Osteoblast (primary cell): Measurements from ENCODE around the gene PHYKPL. TPM values are rescaled to one million over a fixed set of nuclear protein-coding genes. Genes with fewer than 3 reads are reported as not detected.
"Not testable (repeated sequence)": the region's sequence is repeated elsewhere in the genome, so short reads cannot be mapped to it uniquely, and the experiment has no call there.

Experiments
- DNase-seq: peaks from one replicate; pipeline ENCODE4 v3.0.0; 2011; ENCODE audit warnings: low spot score, mixed read lengths; ENCODE audit not compliant: insufficient read length; ENCODE audit errors: missing footprints
- H2AFZ ChIP-seq: 2 replicates; pipeline ENCODE4 v1.6.0; 2011; ENCODE audit warnings: mild to moderate bottlenecking, low read length
- H3K27ac ChIP-seq: 2 replicates; pipeline ENCODE4 v1.5.1; 2011; ENCODE audit warnings: mild to moderate bottlenecking, low read depth, low read length, moderate library complexity
- H3K27me3 ChIP-seq: 2 replicates; pipeline ENCODE4 v1.6.0; 2012; ENCODE audit warnings: mild to moderate bottlenecking, control low read depth, inconsistent platforms, low read length, moderate library complexity; ENCODE audit not compliant: insufficient read depth
- H3K36me3 ChIP-seq: 2 replicates; pipeline ENCODE4 v1.5.1; 2011; ENCODE audit warnings: mild to moderate bottlenecking, low read length, control low read depth, moderate library complexity; ENCODE audit not compliant: insufficient read depth
- H3K4me1 ChIP-seq: 2 replicates; pipeline ENCODE4 v1.5.1; 2011; ENCODE audit warnings: mild to moderate bottlenecking, low read length, control low read depth, moderate library complexity; ENCODE audit not compliant: insufficient read depth
- H3K4me2 ChIP-seq: 2 replicates; pipeline ENCODE4 v1.6.0; 2011; ENCODE audit warnings: mild to moderate bottlenecking, low read length; ENCODE audit not compliant: insufficient read depth
- H3K4me3 ChIP-seq: fragments of 200-600 bp; sonication (generic); 3 replicates; pipeline ENCODE4 v1.5.1; 2012; ENCODE audit warnings: mild to moderate bottlenecking, low read length, inconsistent platforms; ENCODE audit not compliant: insufficient read depth
- H3K79me2 ChIP-seq: 2 replicates; pipeline ENCODE4 v1.6.0; 2012; ENCODE audit warnings: mild to moderate bottlenecking, low read length, control low read depth, inconsistent platforms; ENCODE audit not compliant: insufficient read depth
- H3K9me3 ChIP-seq: 2 replicates; pipeline ENCODE4 v1.5.1; 2011; ENCODE audit warnings: low read depth, low read length, control low read depth
- H4K20me1 ChIP-seq: 2 replicates; pipeline ENCODE4 v1.6.0; 2012; ENCODE audit warnings: mild to moderate bottlenecking, low read length, control low read depth; ENCODE audit not compliant: insufficient read depth
- CTCF ChIP-seq: IDR thresholded peaks from 2 replicates; pipeline ENCODE4 v1.5.1; 2011; ENCODE audit warnings: mild to moderate bottlenecking, low read depth, low read length, moderate library complexity; ENCODE audit errors: extremely low read depth
- total RNA-seq: library from RNA; depleted of rRNA; stranded (reverse); fragments of >200 nt; gene quantifications from 2 replicates; pipeline ENCODE4 v1.2.3, GENCODE V29; 2012

Gene PHYKPL
- total RNA-seq, 1 donor = 35.1 TPM

- no peak for TF ChIP-seq CTCF
- no peak overlapping the region for H2AFZ ChIP-seq
- no peaks in the 10 kb centered on the region for H3K79me2 ChIP-seq
- no peak for DNase-seq
- no peaks in the 10 kb centered on the region for H3K4me1 ChIP-seq
- no peaks in the 10 kb centered on the region for H4K20me1 ChIP-seq
- H3K4me2 ChIP-seq = no peak overlapping the region
- no peaks in the 10 kb centered on the region for H3K9me3 ChIP-seq
- H3K27ac ChIP-seq = no peak overlapping the region
- H3K27me3 ChIP-seq = no peaks in the 10 kb centered on the region
- no peaks in the 10 kb centered on the region for H3K36me3 ChIP-seq
- no peak overlapping the region for H3K4me3 ChIP-seq
Measured at GRCh38 chr5:178257650-178258049, 25.0 kb upstream of the PHYKPL start.

GRCh38 chr5:178256746-178257145, 24.1 kb upstream of the PHYKPL start:
- no peaks in the 10 kb centered on the region for H3K4me1 ChIP-seq
- H3K27me3 ChIP-seq = no peaks in the 10 kb centered on the region
- no peak for TF ChIP-seq CTCF
- H3K27ac ChIP-seq = no peak overlapping the region
- H4K20me1 ChIP-seq = no peaks in the 10 kb centered on the region
- no peaks in the 10 kb centered on the region for H3K9me3 ChIP-seq
- DNase-seq = no peak
- no peaks in the 10 kb centered on the region for H3K79me2 ChIP-seq
- H3K4me2 ChIP-seq = no peak overlapping the region
- no peak overlapping the region for H2AFZ ChIP-seq
- no peak overlapping the region for H3K4me3 ChIP-seq
- H3K36me3 ChIP-seq = no peaks in the 10 kb centered on the region

- not testable (repeated sequence) for H3K4me1 ChIP-seq, H2AFZ ChIP-seq, H4K20me1 ChIP-seq, H3K79me2 ChIP-seq, H3K9me3 ChIP-seq, H3K4me3 ChIP-seq, H3K27ac ChIP-seq, H3K27me3 ChIP-seq, H3K36me3 ChIP-seq, H3K4me2 ChIP-seq, DNase-seq
Measured at GRCh38 chr5:178253632-178254031, 21.0 kb upstream of the PHYKPL start.

GRCh38 chr5:178252258-178252657, 19.7 kb upstream of the PHYKPL start:
- Histone ChIP-seq H3K79me2 (no peaks in the 10 kb centered on the region), H3K27ac (no peak overlapping the region), H4K20me1 (no peaks in the 10 kb centered on the region), H3K27me3 (no peaks in the 10 kb centered on the region), H3K4me1 (peaks cover 5% of the 10 kb centered on the region), H2AFZ (no peak overlapping the region), H3K9me3 (no peaks in the 10 kb centered on the region), H3K4me2 (no peak overlapping the region), H3K4me3 (no peak overlapping the region), H3K36me3 (no peaks in the 10 kb centered on the region)
- no peak for TF ChIP-seq CTCF
- DNase-seq = no peak

- H3K9me3 ChIP-seq = no peaks in the 10 kb centered on the region
- peak; percentile 58 for DNase-seq
- TF ChIP-seq CTCF = no peak
Measured at GRCh38 chr5:178250263-178250662, 17.7 kb upstream of the PHYKPL start.

More at GRCh38 chr5:178250263-178250662, 17.7 kb upstream of the PHYKPL start:
- Histone ChIP-seq H2AFZ (no peak overlapping the region), H3K27me3 (no peaks in the 10 kb centered on the region), H3K27ac (no peak overlapping the region), H4K20me1 (no peaks in the 10 kb centered on the region), H3K4me1 (peaks cover 5% of the 10 kb centered on the region), H3K4me2 (no peak overlapping the region), H3K79me2 (no peaks in the 10 kb centered on the region), H3K36me3 (no peaks in the 10 kb centered on the region), H3K4me3 (no peak overlapping the region)
